SHP77 treated with DMSO at 0.1 percent for 48 hours (cell line): ENCODE data around the gene TPP1.

Experiments
- DNase-seq: peaks from one replicate; lab custom pipeline; 2025; lab: John Stamatoyannopoulos, UW

The TPP1 gene

DNA sequence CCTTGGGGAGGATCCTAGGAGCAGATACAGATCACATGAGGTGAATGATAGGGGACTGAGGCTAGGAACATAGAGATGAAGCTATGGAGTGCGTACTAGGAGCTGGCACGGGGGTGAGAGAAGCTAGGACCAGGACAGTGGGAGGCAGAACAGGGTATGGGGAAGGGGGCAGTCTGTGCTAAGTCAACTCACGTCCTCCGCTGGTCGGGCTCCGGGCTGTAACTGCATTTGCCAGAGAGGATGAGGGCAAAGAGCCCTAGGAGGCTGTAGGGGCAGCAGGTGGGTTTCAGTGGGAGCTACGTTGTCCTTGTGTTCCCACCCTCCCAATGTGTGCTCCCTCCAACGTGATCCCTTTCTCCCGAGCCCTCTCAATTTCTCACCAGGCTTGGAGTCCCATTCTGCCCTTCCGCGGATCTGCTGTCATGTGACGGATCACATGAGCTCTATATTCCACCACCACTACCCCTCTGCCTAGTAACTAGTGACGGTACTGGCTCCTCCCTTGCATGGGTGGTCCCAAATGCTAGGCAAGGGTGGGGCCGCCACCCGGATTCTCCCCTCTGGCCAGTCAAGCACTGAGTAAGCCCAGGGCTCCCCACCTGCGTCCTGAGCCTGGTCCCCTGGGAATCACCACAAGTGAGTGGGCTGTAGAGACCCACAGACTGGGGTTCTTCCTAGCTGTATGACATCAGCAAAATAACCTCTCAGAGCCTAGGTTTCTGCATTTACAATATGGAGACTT, at the start of gene TPP1:
Gene TPP1 (minus strand): TSS at position 419 of the 742 bp plus-strand sequence. CDS start 22 bp downstream, at position 397.
- peak; percentile 44 for DNase-seq

DNA sequence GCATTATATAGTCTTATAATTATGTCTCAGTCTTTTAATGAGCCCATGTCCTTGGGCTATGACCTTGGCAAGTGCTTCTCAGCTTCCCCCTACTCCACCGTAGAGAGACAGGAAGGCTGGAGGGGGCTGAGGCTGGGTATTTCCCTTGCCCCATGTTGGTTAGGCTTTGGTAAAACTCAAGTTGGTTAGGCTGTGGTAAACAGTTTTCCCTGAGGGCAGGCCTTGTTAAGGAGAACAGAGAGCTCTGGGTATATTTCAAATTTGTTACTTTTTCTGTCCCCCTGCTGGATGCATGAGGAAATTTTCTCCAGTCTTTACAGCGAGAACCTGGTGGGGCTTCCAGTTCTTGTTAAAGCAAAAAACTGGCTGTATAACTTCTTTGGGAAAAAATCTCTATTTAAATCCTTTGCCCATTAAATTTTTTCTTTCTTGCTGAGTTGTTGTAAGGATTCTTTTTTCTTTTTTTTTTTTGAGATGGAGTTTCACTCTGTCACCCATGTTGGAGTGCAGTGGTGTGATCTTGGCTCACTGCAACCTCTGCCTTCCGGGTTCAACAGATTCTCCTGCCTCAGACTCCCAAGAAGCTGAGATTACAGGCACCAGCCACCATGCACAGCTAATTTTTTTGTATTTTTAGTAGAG, 48.6 kb upstream of the TPP1 start:
- no peak for DNase-seq

DNA sequence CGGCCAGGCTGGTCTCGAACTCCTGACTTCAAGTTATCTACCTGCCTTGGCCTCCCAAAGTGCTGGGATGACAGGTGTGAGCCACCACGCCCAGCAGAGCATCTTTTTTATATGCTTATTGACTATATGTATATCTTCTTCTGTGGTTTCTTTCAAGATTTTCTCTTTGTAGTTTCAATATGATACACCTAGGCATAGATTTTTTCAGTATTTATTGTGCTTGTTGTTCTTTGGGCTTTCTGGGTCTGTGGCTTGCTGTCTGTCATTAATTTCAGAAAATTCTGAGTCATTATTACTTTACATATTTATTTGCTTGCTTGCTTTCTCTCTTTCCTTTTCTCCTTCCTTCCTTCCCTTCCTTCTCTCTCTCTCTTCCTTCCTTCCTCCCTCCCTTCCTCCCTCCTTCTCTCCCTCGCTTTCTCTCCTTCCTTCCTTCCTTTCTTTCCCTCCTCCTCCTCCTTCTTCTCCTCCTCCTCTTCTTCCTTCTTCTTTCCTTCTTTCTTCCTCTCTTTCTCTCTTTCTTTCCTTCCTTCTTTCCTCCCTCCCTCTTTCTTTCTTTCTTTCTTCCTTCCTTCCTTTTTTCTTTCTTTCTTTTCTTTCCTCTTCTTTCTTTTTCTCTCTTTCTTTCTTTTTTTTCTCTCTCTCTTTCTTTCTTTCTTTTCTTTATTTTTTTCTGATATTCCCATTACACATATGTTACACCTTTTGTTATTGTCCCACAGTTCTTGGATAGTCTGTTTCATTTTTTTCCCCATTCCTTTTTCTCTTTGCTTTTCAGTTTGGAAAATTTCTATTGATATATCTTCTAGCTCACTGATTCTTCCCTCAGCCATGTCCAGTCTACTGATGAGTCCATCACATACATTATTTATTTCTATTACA, 47.3 kb upstream of the TPP1 start:
- DNase-seq, result no peak

- no peak for DNase-seq
These were observed 45.3 kb upstream of the TPP1 start for GRCh38 chr11:6664551-6664950.

- DNase-seq, result no peak
These were observed 44.7 kb upstream of the TPP1 start for GRCh38 chr11:6663794-6664469.

- DNase-seq, result no peak
These were observed 41.5 kb upstream of the TPP1 start for GRCh38 chr11:6660712-6661111.

DNA sequence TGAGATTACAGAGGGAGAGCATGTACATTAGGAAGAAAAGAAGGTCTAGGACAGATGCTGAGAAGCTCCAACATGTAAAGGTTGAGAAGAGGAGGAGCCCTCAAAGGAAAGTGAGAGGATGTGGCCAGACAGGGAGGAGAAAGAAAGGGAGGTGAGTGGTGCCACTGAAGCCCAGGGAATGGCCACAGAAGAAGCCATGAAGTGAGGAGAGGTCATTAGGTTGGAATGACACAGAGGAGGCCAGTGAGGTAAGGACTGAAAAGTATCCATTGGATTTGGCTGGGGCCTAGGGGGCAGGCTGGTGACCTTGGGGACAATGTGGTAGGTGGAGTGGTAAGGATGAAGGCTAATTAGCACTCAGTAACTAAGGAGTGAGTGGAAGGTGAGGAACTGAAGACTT, 39.4 kb upstream of the TPP1 start:
- no peak for DNase-seq

GRCh38 chr11:6657346-6657745, 38.1 kb upstream of the TPP1 start:
- DNase-seq, result no peak

- DNase-seq, result no peak
These were observed 37.7 kb upstream of the TPP1 start for GRCh38 chr11:6656936-6657335.

- DNase-seq, result no peak
These were observed 37.3 kb upstream of the TPP1 start for GRCh38 chr11:6656584-6656915.

- DNase-seq, result no peak
These were observed 36.8 kb upstream of the TPP1 start, which contains the start of gene DCHS1 for GRCh38 chr11:6655790-6656583. Gene DCHS1, minus strand, starts transcription at chr11:6655809. Its CDS starts 14,196 bp downstream, at chr11:6641613.

DNA sequence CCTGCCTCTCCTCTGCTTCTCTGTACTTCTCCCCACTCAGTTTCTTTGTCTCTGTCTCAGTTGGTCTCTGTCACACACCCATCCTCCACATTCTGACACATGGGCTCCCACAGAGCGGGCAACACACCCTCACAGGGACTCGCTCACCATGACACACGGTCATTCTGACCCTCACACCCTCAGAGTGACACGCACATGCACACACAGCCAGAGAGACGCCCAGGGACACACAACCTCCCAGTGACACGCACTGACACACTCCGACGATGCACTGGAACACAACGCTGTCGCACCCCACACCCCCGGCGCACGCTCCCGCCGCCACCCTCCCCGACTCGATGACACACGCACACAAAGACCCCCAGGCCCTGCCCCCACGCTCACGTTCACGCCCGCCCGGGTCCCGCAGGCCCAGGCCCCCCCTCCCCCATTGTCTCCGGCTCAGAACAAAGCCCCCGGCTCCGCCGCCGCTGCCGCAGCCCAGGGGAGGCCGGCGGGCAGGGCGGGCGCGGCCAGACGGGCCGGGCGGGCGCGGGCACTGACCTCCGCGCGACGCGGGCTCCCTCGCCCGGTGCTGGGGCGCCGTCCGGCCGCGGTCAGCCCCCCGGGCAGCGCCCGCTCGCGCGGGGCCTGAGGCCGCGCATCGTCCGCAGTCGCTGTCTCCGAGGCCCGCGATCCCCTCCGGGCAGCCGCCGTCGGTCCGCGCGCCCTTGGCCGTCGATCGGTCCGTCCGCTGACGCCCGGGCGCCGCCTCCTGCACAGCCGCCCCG, 36.0 kb upstream of the TPP1 start:
- DNase-seq, result no peak

- DNase-seq, result no peak
These were observed 35.2 kb upstream of the TPP1 start for GRCh38 chr11:6654281-6655019.

DNA sequence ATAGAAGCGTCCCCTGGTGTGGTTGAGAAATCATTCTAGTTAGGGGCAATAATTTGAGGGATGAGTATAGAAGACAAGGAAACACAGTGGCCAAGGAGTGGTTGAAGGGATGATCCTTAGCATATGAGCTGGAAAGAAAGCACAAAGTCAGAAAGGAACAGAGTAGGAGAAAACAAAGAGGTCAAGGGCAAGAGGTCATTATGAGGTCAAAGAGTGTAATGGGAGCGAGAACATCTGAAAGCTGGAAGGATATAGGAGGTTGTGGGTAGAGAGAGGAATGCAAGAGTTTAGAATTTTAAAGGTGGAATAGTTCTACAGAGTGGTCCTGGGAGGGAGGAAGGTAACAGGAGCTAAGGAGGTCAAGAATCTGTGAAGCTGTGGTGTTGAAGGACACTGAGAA, 34.4 kb upstream of the TPP1 start:
- no peak for DNase-seq

DNA sequence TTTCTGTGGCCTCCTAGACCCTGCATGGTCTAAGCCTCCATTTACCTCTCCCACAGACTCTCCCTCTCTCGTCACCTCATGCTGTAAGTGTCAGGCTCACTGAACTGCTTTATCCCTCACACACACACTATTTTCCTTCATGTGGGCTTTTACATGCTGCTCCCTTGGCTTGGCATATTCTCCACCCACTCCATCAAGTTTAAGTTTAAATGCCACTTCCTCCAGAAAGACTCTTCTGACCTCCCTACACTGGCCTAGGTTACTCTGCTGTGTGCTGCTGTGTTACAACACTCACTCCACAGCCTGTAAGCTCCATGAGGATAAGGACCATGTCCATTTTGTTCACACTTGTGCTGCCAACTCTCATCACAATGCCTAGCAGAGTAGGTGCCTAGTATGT, 33.9 kb upstream of the TPP1 start:
- no peak for DNase-seq

DNA sequence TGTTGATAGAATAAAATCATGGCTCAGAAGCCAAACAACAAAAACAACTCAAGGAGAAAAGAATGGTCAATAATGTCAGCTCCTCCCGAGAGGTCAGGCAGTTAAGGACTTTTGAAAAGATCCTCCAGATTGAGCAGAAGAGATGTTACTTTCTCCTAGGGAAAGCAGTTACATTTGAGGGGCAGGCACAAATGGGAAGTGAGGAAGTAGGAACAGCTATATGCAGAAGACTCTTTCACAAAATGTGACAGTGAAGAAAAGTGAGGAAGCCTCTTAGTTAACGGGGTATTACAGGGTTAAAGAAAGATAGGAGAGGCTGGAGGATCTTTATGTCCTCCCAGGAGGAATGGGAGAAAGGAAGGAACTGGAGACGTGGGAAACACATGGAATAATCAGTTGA, 33.0 kb upstream of the TPP1 start:
- DNase-seq, result no peak

DNA sequence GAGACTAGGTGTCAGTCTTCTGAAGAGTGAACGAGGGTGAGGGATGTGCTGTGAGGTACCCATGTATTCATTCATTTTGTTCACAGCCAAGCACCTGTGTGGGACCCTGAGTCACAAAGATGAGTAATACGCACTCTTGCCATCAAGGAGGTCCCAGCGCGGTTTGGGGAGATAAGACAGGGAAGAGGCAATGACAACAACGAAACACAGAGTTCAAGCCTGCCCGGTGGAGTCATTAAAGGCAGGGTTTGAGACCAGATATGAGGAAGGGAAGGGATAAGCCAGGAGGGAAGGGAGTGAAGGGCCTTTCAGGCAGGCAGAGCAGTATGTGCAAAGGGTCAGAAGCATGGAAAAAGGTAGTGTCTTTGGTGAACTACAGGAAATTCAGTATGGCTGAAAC, 31.8 kb upstream of the TPP1 start:
- no peak for DNase-seq

GRCh38 chr11:6650104-6650503, 30.9 kb upstream of the TPP1 start:
- DNase-seq, result no peak

- no peak for DNase-seq
These were observed 29.3 kb upstream of the TPP1 start for GRCh38 chr11:6648501-6648900.

- DNase-seq, result no peak
These were observed 28.6 kb upstream of the TPP1 start for GRCh38 chr11:6647836-6648235.
